GM23338 (cell line): Measurements from ENCODE around the gene BMP5.

Experiments used
- CREB1 ChIP-seq: fragments of 250-450 bp; sonication (Bioruptor Pico); IDR thresholded peaks from 2 replicates; pipeline ENCODE4 v1.5.0; 2020; ENCODE audit warnings: low read depth, mild to moderate bottlenecking, moderate library complexity
- ETS1 ChIP-seq: IDR thresholded peaks from 2 replicates; pipeline ENCODE4 v1.6.1; 2016; ENCODE audit warnings: antibody characterized with exemption
- EZH2 ChIP-seq: fragments of 200-600 bp; sonication (generic); IDR thresholded peaks from one replicate; pipeline ENCODE4 v1.8.0; 2017; ENCODE audit warnings: antibody characterized with exemption, mild to moderate bottlenecking, low read depth; ENCODE audit not compliant: unreplicated experiment
- EZH2phosphoT487 ChIP-seq: fragments of 200-600 bp; sonication (generic); IDR thresholded peaks from one replicate; pipeline ENCODE4 v1.8.1; 2018; ENCODE audit warnings: antibody characterized with exemption; ENCODE audit not compliant: unreplicated experiment
- JUNB ChIP-seq: IDR thresholded peaks from one replicate; pipeline ENCODE4 v1.6.1; 2016; ENCODE audit warnings: antibody characterized with exemption; ENCODE audit not compliant: unreplicated experiment
- POLR2AphosphoS5 ChIP-seq: IDR thresholded peaks from 2 replicates; pipeline ENCODE4 v1.6.1; 2016; ENCODE audit warnings: antibody characterized with exemption, low read depth
- STAT1 ChIP-seq: IDR thresholded peaks from one replicate; pipeline ENCODE4 v1.6.1; 2016; ENCODE audit warnings: antibody characterized with exemption; ENCODE audit not compliant: unreplicated experiment
- ZNF114 ChIP-seq: fragments of 250-450 bp; sonication (Bioruptor Pico); IDR thresholded peaks from 2 replicates; pipeline ENCODE4 v1.5.0; 2020; ENCODE audit warnings: mild to moderate bottlenecking, moderate library complexity
- TF ChIP-seq, protein P1 (sequence below), 2 experiments: fragments of 200-600 bp in 1 of 2; sonication (generic) in 1 of 2; conservative IDR thresholded peaks; 2 replicates each; pipeline versions ENCODE4 v1.5.1 to v1.6.1; 2016 to 2017; ENCODE audit warnings: antibody characterized with exemption in 2 of 2, low read depth in 2 of 2, mild to moderate bottlenecking in 2 of 2, moderate library complexity in 1 of 2
- TF ChIP-seq, protein P2 (sequence below): fragments of 250-450 bp; sonication (Bioruptor Pico); IDR thresholded peaks from 2 replicates; pipeline ENCODE4 v1.5.0; 2020; ENCODE audit warnings: mild to moderate bottlenecking, moderate library complexity
- TF ChIP-seq, protein P3 (sequence below): IDR thresholded peaks from one replicate; pipeline ENCODE4 v1.6.1; 2018; ENCODE audit warnings: antibody characterized with exemption; ENCODE audit not compliant: unreplicated experiment

DNA sequence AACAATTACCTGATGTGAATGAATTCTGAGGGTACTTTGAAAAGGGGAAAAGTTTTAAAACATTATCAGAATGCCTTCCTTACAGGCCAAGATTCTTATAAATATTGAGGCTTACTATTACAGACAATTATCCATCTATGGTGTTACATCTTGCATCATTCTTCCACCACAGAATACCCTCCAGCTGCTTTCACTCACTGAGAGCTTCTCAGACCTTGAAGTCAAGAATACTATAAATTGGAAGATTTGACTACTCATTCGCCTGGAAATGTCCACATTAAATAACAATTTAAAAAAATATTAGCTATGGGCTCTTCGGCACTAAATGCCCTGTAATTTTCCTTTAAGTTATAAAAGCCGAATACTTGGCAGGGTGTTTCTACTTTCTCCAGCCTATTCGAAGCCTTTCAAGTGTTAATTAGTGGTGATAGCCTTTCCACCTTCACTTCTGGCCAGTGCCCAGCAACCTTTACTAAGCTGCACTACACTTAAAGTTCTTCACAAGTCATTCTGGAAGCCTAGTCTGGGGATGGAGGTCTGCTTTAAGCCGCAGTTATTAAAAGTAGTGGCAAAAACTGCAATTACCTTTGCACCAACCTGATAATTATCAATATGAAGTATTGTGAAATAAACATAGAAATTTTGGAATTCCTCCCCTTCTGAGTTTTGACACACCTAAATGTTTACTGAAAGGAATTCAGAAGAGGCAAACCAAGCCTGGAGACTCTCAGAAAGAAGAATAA is 100.9 kb downstream of the BMP5 start:
- TF ChIP-seq, protein P1, sequence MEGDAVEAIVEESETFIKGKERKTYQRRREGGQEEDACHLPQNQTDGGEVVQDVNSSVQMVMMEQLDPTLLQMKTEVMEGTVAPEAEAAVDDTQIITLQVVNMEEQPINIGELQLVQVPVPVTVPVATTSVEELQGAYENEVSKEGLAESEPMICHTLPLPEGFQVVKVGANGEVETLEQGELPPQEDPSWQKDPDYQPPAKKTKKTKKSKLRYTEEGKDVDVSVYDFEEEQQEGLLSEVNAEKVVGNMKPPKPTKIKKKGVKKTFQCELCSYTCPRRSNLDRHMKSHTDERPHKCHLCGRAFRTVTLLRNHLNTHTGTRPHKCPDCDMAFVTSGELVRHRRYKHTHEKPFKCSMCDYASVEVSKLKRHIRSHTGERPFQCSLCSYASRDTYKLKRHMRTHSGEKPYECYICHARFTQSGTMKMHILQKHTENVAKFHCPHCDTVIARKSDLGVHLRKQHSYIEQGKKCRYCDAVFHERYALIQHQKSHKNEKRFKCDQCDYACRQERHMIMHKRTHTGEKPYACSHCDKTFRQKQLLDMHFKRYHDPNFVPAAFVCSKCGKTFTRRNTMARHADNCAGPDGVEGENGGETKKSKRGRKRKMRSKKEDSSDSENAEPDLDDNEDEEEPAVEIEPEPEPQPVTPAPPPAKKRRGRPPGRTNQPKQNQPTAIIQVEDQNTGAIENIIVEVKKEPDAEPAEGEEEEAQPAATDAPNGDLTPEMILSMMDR (conservative IDR thresholded peaks at IDR 0.05; ENCODE audit: low read depth in 2 of 2): no peak
- TF ChIP-seq POLR2AphosphoS5 (no peak), EZH2phosphoT487 (no peak), CREB1 (no peak), EZH2 (no peak), ZNF114 (CRISPR knock-in tag) (no peak), JUNB (no peak), STAT1 (no peak), ETS1 (no peak)
- TF ChIP-seq, protein P2, sequence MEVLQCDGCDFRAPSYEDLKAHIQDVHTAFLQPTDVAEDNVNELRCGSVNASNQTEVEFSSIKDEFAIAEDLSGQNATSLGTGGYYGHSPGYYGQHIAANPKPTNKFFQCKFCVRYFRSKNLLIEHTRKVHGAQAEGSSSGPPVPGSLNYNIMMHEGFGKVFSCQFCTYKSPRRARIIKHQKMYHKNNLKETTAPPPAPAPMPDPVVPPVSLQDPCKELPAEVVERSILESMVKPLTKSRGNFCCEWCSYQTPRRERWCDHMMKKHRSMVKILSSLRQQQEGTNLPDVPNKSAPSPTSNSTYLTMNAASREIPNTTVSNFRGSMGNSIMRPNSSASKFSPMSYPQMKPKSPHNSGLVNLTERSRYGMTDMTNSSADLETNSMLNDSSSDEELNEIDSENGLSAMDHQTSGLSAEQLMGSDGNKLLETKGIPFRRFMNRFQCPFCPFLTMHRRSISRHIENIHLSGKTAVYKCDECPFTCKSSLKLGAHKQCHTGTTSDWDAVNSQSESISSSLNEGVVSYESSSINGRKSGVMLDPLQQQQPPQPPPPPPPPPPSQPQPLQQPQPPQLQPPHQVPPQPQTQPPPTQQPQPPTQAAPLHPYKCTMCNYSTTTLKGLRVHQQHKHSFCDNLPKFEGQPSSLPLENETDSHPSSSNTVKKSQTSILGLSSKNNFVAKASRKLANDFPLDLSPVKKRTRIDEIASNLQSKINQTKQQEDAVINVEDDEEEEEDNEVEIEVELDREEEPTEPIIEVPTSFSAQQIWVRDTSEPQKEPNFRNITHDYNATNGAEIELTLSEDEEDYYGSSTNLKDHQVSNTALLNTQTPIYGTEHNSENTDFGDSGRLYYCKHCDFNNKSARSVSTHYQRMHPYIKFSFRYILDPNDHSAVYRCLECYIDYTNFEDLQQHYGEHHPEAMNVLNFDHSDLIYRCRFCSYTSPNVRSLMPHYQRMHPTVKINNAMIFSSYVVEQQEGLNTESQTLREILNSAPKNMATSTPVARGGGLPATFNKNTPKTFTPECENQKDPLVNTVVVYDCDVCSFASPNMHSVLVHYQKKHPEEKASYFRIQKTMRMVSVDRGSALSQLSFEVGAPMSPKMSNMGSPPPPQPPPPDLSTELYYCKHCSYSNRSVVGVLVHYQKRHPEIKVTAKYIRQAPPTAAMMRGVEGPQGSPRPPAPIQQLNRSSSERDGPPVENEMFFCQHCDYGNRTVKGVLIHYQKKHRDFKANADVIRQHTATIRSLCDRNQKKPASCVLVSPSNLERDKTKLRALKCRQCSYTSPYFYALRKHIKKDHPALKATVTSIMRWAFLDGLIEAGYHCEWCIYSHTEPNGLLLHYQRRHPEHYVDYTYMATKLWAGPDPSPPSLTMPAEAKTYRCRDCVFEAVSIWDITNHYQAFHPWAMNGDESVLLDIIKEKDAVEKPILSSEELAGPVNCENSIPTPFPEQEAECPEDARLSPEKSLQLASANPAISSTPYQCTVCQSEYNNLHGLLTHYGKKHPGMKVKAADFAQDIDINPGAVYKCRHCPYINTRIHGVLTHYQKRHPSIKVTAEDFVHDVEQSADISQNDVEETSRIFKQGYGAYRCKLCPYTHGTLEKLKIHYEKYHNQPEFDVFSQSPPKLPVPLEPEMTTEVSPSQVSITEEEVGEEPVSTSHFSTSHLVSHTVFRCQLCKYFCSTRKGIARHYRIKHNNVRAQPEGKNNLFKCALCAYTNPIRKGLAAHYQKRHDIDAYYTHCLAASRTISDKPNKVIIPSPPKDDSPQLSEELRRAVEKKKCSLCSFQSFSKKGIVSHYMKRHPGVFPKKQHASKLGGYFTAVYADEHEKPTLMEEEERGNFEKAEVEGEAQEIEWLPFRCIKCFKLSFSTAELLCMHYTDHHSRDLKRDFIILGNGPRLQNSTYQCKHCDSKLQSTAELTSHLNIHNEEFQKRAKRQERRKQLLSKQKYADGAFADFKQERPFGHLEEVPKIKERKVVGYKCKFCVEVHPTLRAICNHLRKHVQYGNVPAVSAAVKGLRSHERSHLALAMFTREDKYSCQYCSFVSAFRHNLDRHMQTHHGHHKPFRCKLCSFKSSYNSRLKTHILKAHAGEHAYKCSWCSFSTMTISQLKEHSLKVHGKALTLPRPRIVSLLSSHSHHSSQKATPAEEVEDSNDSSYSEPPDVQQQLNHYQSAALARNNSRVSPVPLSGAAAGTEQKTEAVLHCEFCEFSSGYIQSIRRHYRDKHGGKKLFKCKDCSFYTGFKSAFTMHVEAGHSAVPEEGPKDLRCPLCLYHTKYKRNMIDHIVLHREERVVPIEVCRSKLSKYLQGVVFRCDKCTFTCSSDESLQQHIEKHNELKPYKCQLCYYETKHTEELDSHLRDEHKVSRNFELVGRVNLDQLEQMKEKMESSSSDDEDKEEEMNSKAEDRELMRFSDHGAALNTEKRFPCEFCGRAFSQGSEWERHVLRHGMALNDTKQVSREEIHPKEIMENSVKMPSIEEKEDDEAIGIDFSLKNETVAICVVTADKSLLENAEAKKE: no peak
- TF ChIP-seq, protein P3, sequence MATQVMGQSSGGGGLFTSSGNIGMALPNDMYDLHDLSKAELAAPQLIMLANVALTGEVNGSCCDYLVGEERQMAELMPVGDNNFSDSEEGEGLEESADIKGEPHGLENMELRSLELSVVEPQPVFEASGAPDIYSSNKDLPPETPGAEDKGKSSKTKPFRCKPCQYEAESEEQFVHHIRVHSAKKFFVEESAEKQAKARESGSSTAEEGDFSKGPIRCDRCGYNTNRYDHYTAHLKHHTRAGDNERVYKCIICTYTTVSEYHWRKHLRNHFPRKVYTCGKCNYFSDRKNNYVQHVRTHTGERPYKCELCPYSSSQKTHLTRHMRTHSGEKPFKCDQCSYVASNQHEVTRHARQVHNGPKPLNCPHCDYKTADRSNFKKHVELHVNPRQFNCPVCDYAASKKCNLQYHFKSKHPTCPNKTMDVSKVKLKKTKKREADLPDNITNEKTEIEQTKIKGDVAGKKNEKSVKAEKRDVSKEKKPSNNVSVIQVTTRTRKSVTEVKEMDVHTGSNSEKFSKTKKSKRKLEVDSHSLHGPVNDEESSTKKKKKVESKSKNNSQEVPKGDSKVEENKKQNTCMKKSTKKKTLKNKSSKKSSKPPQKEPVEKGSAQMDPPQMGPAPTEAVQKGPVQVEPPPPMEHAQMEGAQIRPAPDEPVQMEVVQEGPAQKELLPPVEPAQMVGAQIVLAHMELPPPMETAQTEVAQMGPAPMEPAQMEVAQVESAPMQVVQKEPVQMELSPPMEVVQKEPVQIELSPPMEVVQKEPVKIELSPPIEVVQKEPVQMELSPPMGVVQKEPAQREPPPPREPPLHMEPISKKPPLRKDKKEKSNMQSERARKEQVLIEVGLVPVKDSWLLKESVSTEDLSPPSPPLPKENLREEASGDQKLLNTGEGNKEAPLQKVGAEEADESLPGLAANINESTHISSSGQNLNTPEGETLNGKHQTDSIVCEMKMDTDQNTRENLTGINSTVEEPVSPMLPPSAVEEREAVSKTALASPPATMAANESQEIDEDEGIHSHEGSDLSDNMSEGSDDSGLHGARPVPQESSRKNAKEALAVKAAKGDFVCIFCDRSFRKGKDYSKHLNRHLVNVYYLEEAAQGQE: no peak
